Measurements from ENCODE around the gene TANGO2. TPM values are rescaled to one million over a fixed set of nuclear protein-coding genes. Genes with fewer than 3 reads are reported as not detected.

Gene TANGO2
- total RNA-seq, 1 donor: 43.8 TPM

DNA sequence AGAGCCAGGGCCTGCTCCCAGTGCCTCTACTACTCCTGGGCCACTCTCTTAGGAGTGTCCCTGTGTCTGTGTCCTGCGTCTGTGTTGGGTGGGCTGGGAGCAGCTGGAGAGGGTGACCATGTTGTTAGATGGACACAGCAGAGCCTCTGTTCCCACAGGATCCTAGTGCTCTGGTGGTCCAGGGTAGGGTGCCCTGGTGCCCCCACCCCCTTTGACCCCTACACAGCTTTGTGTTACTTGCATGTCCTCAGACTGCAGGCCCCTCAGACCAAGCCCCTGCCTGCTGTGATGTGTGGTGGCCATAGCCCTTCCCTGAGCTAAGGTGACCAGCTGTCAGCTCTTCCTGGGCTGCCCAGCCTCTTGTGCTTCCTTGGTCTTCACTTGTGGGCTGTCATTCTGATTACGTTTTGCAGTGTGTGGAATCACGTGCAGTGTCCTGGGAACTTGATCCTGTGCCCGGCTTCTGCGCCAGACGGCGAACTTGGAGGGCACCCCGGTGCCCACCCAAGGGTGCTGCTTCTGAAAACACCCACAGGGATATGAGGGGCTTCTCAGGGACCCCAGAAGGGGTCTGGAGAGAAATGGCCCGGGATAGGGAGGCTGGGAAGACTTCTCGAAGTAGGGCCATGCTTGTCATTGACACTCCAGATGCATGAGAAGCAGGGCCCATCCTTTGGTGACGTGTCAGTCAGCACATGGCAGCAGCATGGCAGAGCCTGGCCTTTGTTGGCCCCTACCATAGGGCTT is 1.5 kb downstream of the TANGO2 start:
- H3K36me3 ChIP-seq (ENCODE audit: insufficient read depth, low read length): peaks cover 14% of the 10 kb centered on the region
- peaks cover 10% of the 10 kb centered on the region for H3K4me1 ChIP-seq (ENCODE audit: insufficient read depth, low read length)
- no peak overlapping the region for H2AFZ ChIP-seq (ENCODE audit: low read length)
- H3K4me3 ChIP-seq (ENCODE audit: insufficient read depth, low read length): peak overlapping the region; percentile 98
- H4K20me1 ChIP-seq (ENCODE audit: insufficient read depth, low read length): peaks cover 42% of the 10 kb centered on the region
- H3K79me2 ChIP-seq (ENCODE audit: insufficient read depth, low read length): peaks cover 61% of the 10 kb centered on the region
- H3K4me2 ChIP-seq (ENCODE audit: insufficient read depth, low read length): peak overlapping the region; percentile 78
- TF ChIP-seq, protein P1, sequence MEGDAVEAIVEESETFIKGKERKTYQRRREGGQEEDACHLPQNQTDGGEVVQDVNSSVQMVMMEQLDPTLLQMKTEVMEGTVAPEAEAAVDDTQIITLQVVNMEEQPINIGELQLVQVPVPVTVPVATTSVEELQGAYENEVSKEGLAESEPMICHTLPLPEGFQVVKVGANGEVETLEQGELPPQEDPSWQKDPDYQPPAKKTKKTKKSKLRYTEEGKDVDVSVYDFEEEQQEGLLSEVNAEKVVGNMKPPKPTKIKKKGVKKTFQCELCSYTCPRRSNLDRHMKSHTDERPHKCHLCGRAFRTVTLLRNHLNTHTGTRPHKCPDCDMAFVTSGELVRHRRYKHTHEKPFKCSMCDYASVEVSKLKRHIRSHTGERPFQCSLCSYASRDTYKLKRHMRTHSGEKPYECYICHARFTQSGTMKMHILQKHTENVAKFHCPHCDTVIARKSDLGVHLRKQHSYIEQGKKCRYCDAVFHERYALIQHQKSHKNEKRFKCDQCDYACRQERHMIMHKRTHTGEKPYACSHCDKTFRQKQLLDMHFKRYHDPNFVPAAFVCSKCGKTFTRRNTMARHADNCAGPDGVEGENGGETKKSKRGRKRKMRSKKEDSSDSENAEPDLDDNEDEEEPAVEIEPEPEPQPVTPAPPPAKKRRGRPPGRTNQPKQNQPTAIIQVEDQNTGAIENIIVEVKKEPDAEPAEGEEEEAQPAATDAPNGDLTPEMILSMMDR (IDR thresholded peaks at IDR 0.05; ENCODE audit: extremely low read depth, low read depth, low read length): no peak
- peaks cover 13% of the 10 kb centered on the region for H3K27me3 ChIP-seq (ENCODE audit: insufficient read depth, low read length)
- no peaks in the 10 kb centered on the region for H3K9me3 ChIP-seq (ENCODE audit: low read depth, low read length)
- peak overlapping the region; percentile 83 for H3K27ac ChIP-seq (ENCODE audit: low read depth, low read length)
- peak; percentile 52 for DNase-seq (ENCODE audit: insufficient read length, low spot score, missing footprints)

DNA sequence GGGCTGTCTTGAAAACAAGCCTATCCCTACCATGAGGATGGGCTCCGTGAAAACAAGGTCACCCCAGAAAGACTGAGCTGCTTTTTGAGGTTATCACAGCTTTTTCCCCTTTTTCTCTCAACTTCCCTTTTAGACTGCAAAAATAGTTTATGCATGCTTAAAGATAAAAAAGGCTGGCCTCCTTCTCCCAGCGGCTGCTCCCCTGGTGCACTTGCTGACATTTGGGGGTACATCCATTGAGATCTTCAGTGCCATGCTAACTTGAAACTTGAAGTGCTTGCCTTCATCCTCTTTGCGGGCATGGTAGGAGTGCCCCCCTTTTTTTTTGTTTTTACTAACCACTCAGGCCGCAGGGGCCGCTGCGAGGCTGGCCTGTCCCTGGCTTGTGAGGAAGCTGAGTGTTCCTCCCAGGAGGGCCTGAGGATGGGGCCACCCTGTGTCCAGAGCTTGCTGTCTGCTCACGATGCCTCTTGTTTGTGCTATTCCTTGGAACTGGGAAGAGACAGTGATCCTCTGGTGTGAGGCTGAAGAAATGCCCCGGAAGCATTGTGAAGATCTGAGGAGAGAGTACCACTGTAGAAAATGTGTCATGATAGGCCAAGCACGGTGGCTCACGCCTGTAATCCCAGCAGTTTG is 2.2 kb downstream of the TANGO2 start:
- H3K4me1 ChIP-seq (ENCODE audit: insufficient read depth, low read length): peaks cover 10% of the 10 kb centered on the region
- DNase-seq (ENCODE audit: insufficient read length, low spot score, missing footprints): peak; percentile 30
- H3K27ac ChIP-seq (ENCODE audit: low read depth, low read length): peak overlapping the region; percentile 83
- H3K4me3 ChIP-seq (ENCODE audit: insufficient read depth, low read length): no peak overlapping the region
- H2AFZ ChIP-seq (ENCODE audit: low read length): no peak overlapping the region
- H3K79me2 ChIP-seq (ENCODE audit: insufficient read depth, low read length): peaks cover 63% of the 10 kb centered on the region
- H3K36me3 ChIP-seq (ENCODE audit: insufficient read depth, low read length): peaks cover 14% of the 10 kb centered on the region
- peaks cover 43% of the 10 kb centered on the region for H4K20me1 ChIP-seq (ENCODE audit: insufficient read depth, low read length)
- no peak overlapping the region for H3K4me2 ChIP-seq (ENCODE audit: insufficient read depth, low read length)
- TF ChIP-seq, protein P1 (IDR thresholded peaks at IDR 0.05; ENCODE audit: extremely low read depth, low read depth, low read length): no peak
- H3K9me3 ChIP-seq (ENCODE audit: low read depth, low read length): no peaks in the 10 kb centered on the region
- peaks cover 6% of the 10 kb centered on the region for H3K27me3 ChIP-seq (ENCODE audit: insufficient read depth, low read length)

- no peak overlapping the region for H3K27ac ChIP-seq (ENCODE audit: low read depth, low read length)
- no peaks in the 10 kb centered on the region for H3K9me3 ChIP-seq (ENCODE audit: low read depth, low read length)
- peaks cover 10% of the 10 kb centered on the region for H3K4me1 ChIP-seq (ENCODE audit: insufficient read depth, low read length)
- H3K36me3 ChIP-seq (ENCODE audit: insufficient read depth, low read length): peaks cover 14% of the 10 kb centered on the region
- H2AFZ ChIP-seq (ENCODE audit: low read length): no peak overlapping the region
- H3K4me3 ChIP-seq (ENCODE audit: insufficient read depth, low read length): no peak overlapping the region
- TF ChIP-seq, protein P1 (IDR thresholded peaks at IDR 0.05; ENCODE audit: extremely low read depth, low read depth, low read length): no peak
- no peak overlapping the region for H3K4me2 ChIP-seq (ENCODE audit: insufficient read depth, low read length)
- DNase-seq (ENCODE audit: insufficient read length, low spot score, missing footprints): peak; percentile 45
- peaks cover 54% of the 10 kb centered on the region for H4K20me1 ChIP-seq (ENCODE audit: insufficient read depth, low read length)
- no peaks in the 10 kb centered on the region for H3K27me3 ChIP-seq (ENCODE audit: insufficient read depth, low read length)
- peaks cover 74% of the 10 kb centered on the region for H3K79me2 ChIP-seq (ENCODE audit: insufficient read depth, low read length)
Observed at GRCh38 chr22:20024225-20024624, 3.3 kb downstream of the TANGO2 start.

All from osteoblast (primary cell).